Spinal cord (tissue), 10 donors: ENCODE measurements around the gene SLC29A3. TPM values are rescaled to one million over a fixed set of nuclear protein-coding genes. Genes with fewer than 3 reads are reported as not detected.

Experiments
- DNase-seq, 6 donors: peaks; one replicate each; pipeline versions ENCODE4 v3.0.0 to v3.0.0-alpha.2; 2013 to 2015; ENCODE audit warnings: low spot score in 6 of 6, low read depth in 4 of 6
- H3K27ac ChIP-seq: one replicate; pipeline ENCODE4 v1.5.1; 2013; ENCODE audit warnings: low read depth, low read length, control low read depth
- H3K27me3 ChIP-seq: one replicate; pipeline ENCODE4 v1.6.1; 2013; ENCODE audit warnings: low read length; ENCODE audit not compliant: control insufficient read depth, insufficient read depth
- H3K36me3 ChIP-seq: one replicate; pipeline ENCODE4 v1.6.1; 2013; ENCODE audit warnings: low read length; ENCODE audit not compliant: control insufficient read depth, insufficient read depth
- H3K4me1 ChIP-seq: one replicate; pipeline ENCODE4 v1.6.1; 2013; ENCODE audit warnings: low read length; ENCODE audit not compliant: control insufficient read depth, insufficient read depth
- H3K4me3 ChIP-seq: one replicate; pipeline ENCODE4 v1.5.1; 2013; ENCODE audit warnings: low read depth, low read length, control low read depth
- H3K9me3 ChIP-seq: one replicate; pipeline ENCODE4 v1.6.1; 2013; ENCODE audit warnings: low read length; ENCODE audit not compliant: control insufficient read depth, insufficient read depth
- WGBS: methylation state at CpG from one replicate; pipeline ENCODE4 v1.1.5; 2013; ENCODE audit warnings: missing lambda C conversion rate; ENCODE audit not compliant: insufficient coverage; 5-methylcytosine and 5-hydroxymethylcytosine counted together
- polyA plus RNA-seq, 2 donors: library from polyadenylated mRNA; unstranded; fragments of 120-200 nt; gene quantifications; one replicate each; pipeline ENCODE4 v1.2.1, GENCODE V29; 2013; ENCODE audit not compliant: insufficient read length in 2 of 2
- total RNA-seq, 2 donors: library from RNA; depleted of rRNA in 1 of 2; stranded (reverse); fragments of 120-200 nt in 1 of 2; fragments of >200 nt in 1 of 2; gene quantifications; one replicate each; pipeline versions ENCODE4 v1.2.3 to v1.2.4, GENCODE V29; 2013 to 2014
- donor health status: healthy.

SLC29A3 gene
- total and polyA plus RNA-seq, 4 donors, result 2.7 to 9.3 (median 6.1) TPM

- Histone ChIP-seq H3K27me3 (no peaks in the 10 kb centered on the region), H3K4me1 (peaks cover 28% of the 10 kb centered on the region), H3K4me3 (no peak overlapping the region), H3K9me3 (no peaks in the 10 kb centered on the region), H3K27ac (no peak overlapping the region), H3K36me3 (peaks cover 14% of the 10 kb centered on the region)
- DNase-seq, result no peak
- 74% methylated on average over 4 of the region's 4 CpGs for WGBS
These were observed 12.7 kb downstream of the SLC29A3 start for GRCh38 chr10:71331736-71332135.

GRCh38 chr10:71332466-71332865, 13.4 kb downstream of the SLC29A3 start:
- peaks cover 20% of the 10 kb centered on the region for H3K36me3 ChIP-seq
- WGBS, result 89% methylated on average over 4 of the region's 5 CpGs

GRCh38 chr10:71333129-71333887, 14.2 kb downstream of the SLC29A3 start:
- Histone ChIP-seq H3K36me3 (peaks cover 16% of the 10 kb centered on the region), H3K27me3 (no peaks in the 10 kb centered on the region), H3K4me1 (peaks cover 41% of the 10 kb centered on the region), H3K27ac (no peak overlapping the region), H3K4me3 (no peak overlapping the region), H3K9me3 (no peaks in the 10 kb centered on the region)
- 68% methylated on average over 7 of the region's 9 CpGs for WGBS
- no peak for DNase-seq

More at GRCh38 chr10:71332466-71332865, 13.4 kb downstream of the SLC29A3 start:
- Histone ChIP-seq H3K4me3 (no peak overlapping the region), H3K27ac (no peak overlapping the region), H3K27me3 (no peaks in the 10 kb centered on the region), H3K9me3 (no peaks in the 10 kb centered on the region), H3K4me1 (peaks cover 33% of the 10 kb centered on the region)
- no peak for DNase-seq

- peaks cover 20% of the 10 kb centered on the region for H3K36me3 ChIP-seq
- no peak for DNase-seq
- no peaks in the 10 kb centered on the region for H3K27me3 ChIP-seq
- 46% methylated on average over 6 of the region's 12 CpGs for WGBS
- no peak overlapping the region for H3K4me3 ChIP-seq
- H3K27ac ChIP-seq, result no peak overlapping the region
- no peaks in the 10 kb centered on the region for H3K9me3 ChIP-seq
- H3K4me1 ChIP-seq, result peaks cover 41% of the 10 kb centered on the region
These were observed 15.2 kb downstream of the SLC29A3 start for GRCh38 chr10:71334221-71334791.

GRCh38 chr10:71335173-71335708, 16.2 kb downstream of the SLC29A3 start:
- no peak overlapping the region for H3K4me3 ChIP-seq
- H3K27ac ChIP-seq, result no peak overlapping the region
- WGBS, result 85% methylated on average over 15 of the region's 15 CpGs
- no peaks in the 10 kb centered on the region for H3K27me3 ChIP-seq
- peaks cover 26% of the 10 kb centered on the region for H3K36me3 ChIP-seq
- no peaks in the 10 kb centered on the region for H3K9me3 ChIP-seq
- peaks cover 41% of the 10 kb centered on the region for H3K4me1 ChIP-seq
- no peak for DNase-seq

GRCh38 chr10:71336632-71337031, 17.6 kb downstream of the SLC29A3 start:
- no peaks in the 10 kb centered on the region for H3K9me3 ChIP-seq
- H3K27ac ChIP-seq, result no peak overlapping the region
- no peaks in the 10 kb centered on the region for H3K27me3 ChIP-seq
- DNase-seq, result no peak
- WGBS, result 74% methylated on average over 6 of the region's 6 CpGs
- peaks cover 30% of the 10 kb centered on the region for H3K36me3 ChIP-seq
- H3K4me3 ChIP-seq, result no peak overlapping the region
- H3K4me1 ChIP-seq, result peaks cover 41% of the 10 kb centered on the region

GRCh38 chr10:71337219-71337701, 18.2 kb downstream of the SLC29A3 start:
- WGBS, result 56% methylated on average over 13 of the region's 13 CpGs
- H3K4me3 ChIP-seq, result no peak overlapping the region
- DNase-seq, result peak in 1 of 6 donors; percentile 79
- no peak overlapping the region for H3K27ac ChIP-seq
- peaks cover 41% of the 10 kb centered on the region for H3K4me1 ChIP-seq
- H3K36me3 ChIP-seq, result peaks cover 30% of the 10 kb centered on the region
- H3K9me3 ChIP-seq, result no peaks in the 10 kb centered on the region
- H3K27me3 ChIP-seq, result no peaks in the 10 kb centered on the region

- WGBS, result 79% methylated on average over 11 of the region's 13 CpGs
- DNase-seq, result no peak
- Histone ChIP-seq H3K4me1 (peaks cover 28% of the 10 kb centered on the region), H3K27ac (no peak overlapping the region), H3K9me3 (no peaks in the 10 kb centered on the region), H3K4me3 (no peak overlapping the region), H3K36me3 (peaks cover 30% of the 10 kb centered on the region), H3K27me3 (no peaks in the 10 kb centered on the region)
These were observed 19.9 kb downstream of the SLC29A3 start for GRCh38 chr10:71338728-71339495.

- H3K27me3 ChIP-seq, result no peaks in the 10 kb centered on the region
- H3K4me3 ChIP-seq, result no peak overlapping the region
- DNase-seq, result no peak
- H3K27ac ChIP-seq, result no peak overlapping the region
- WGBS, result 94% methylated on average over 8 of the region's 10 CpGs
- H3K9me3 ChIP-seq, result no peaks in the 10 kb centered on the region
- H3K36me3 ChIP-seq, result peaks cover 29% of the 10 kb centered on the region
- peaks cover 30% of the 10 kb centered on the region for H3K4me1 ChIP-seq
These were observed 20.9 kb downstream of the SLC29A3 start for GRCh38 chr10:71339796-71340589.
